Lung (tissue), 12 donors: ENCODE measurements around the gene CAPZB. TPM values are rescaled to one million over a fixed set of nuclear protein-coding genes. Genes with fewer than 3 reads are reported as not detected.

Source experiments
- ATAC-seq: fragments of 200-7000 bp; cut with Tn5 transposase; one replicate; pipeline ENCODE4 v1.9.1; 2020; ENCODE audit warnings: moderate number of reproducible peaks; ENCODE audit not compliant: insufficient read depth, low FRiP score
- DNase-seq, 3 donors: peaks; one replicate each; pipeline ENCODE4 v3.0.0-alpha.2; 2013 to 2017
- H3K27ac ChIP-seq, 2 donors: one replicate each; pipeline ENCODE4 v1.5.1; 2013; ENCODE audit warnings: mild to moderate bottlenecking in 2 of 2, moderate library complexity in 2 of 2, control low read depth in 1 of 2, inconsistent platforms in 1 of 2, low read depth in 1 of 2, low read length in 1 of 2
- H3K27me3 ChIP-seq, 3 donors: one replicate each; pipeline ENCODE4 v1.5.1; 2013; ENCODE audit warnings: low read length in 2 of 3; ENCODE audit not compliant: control insufficient read depth in 3 of 3, insufficient read depth in 3 of 3
- H3K36me3 ChIP-seq, 4 donors: one replicate each; pipeline ENCODE4 v1.5.1; 2013; ENCODE audit warnings: low read length in 4 of 4, mild to moderate bottlenecking in 1 of 4, moderate library complexity in 1 of 4; ENCODE audit not compliant: control insufficient read depth in 4 of 4, insufficient read depth in 4 of 4
- H3K4me1 ChIP-seq, 5 donors: one replicate each; pipeline ENCODE4 v1.5.1; 2013; ENCODE audit warnings: low read length in 5 of 5, mild to moderate bottlenecking in 2 of 5, moderate library complexity in 1 of 5; ENCODE audit not compliant: control insufficient read depth in 5 of 5, insufficient read depth in 5 of 5
- H3K4me3 ChIP-seq: one replicate; pipeline ENCODE4 v1.5.1; 2013; ENCODE audit warnings: mild to moderate bottlenecking, control low read depth, moderate library complexity
- H3K9ac ChIP-seq, 2 donors: one replicate each; pipeline ENCODE4 v1.5.1; 2013; ENCODE audit warnings: low read length in 2 of 2, control low read depth in 1 of 2; ENCODE audit not compliant: insufficient read depth in 1 of 2
- H3K9me3 ChIP-seq, 4 donors: one replicate each; pipeline ENCODE4 v1.5.1; 2013; ENCODE audit warnings: low read length in 3 of 4, mild to moderate bottlenecking in 1 of 4, moderate library complexity in 1 of 4; ENCODE audit not compliant: control insufficient read depth in 4 of 4, insufficient read depth in 3 of 4
- WGBS, 2 donors: extraction: QIAGEN DNeasy Blood & Tissue Kit; methylation state at CpG; one replicate each; pipeline ENCODE4 v1.1.7; 2013; 5-methylcytosine and 5-hydroxymethylcytosine counted together
- polyA plus RNA-seq, 2 donors: library from polyadenylated mRNA; stranded (reverse); fragments of 200-250 nt; gene quantifications; one replicate each; pipeline ENCODE4 v1.2.1, GENCODE V29; 2013
- total RNA-seq, 2 donors: library from RNA; depleted of rRNA in 1 of 2; stranded (reverse); fragments of >200 nt in 1 of 2; gene quantifications; one replicate each; pipeline ENCODE4 v1.2.1, GENCODE V29; 2014 to 2021
- TF ChIP-seq, protein P1 (sequence below): IDR thresholded peaks from 2 replicates; pipeline ENCODE4 v1.5.1; 2012; ENCODE audit warnings: mild to moderate bottlenecking; ENCODE audit errors: control extremely low read depth, extremely low read depth
- donor health status: control.
- donor health status: control.
- donor health status: Bipolar disorder and iron deficiency.
- donor health status: healthy.
- donor health status: DM: yes; HTN: yes; CAD: no.

CAPZB gene
- total and polyA plus RNA-seq, 4 donors, result 94.7 to 339 (median 278) TPM

DNA sequence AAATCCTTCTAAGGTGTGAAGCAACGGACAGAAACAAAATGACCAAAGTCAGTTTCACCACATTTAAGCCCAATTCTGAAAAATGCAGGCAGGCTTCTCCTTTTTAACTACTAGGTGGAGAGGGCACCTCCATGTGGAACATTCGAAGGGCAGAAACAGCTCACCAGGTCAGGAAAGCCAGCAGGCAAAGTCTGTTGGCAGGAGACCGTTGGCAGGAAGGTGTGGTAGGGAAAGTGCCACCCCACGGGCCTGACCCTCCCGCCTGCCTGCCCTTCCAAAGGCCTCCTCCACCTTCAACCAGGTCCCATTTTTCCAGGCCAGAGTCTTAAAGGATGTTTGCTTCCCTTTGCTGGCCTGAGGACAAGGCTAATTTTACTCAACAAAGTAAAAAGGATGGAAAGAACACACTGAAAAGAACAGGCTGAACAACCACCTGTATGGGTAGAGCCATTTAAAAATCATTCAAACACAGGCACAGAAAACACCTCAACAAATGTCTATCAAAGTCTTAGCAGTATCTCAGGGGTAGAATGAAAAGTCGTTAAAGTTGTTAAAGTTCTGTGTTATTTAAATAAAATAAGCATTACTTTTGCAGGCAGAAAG lies 26.4 kb downstream of the CAPZB start:
- no peak for DNase-seq
- TF ChIP-seq, protein P1, sequence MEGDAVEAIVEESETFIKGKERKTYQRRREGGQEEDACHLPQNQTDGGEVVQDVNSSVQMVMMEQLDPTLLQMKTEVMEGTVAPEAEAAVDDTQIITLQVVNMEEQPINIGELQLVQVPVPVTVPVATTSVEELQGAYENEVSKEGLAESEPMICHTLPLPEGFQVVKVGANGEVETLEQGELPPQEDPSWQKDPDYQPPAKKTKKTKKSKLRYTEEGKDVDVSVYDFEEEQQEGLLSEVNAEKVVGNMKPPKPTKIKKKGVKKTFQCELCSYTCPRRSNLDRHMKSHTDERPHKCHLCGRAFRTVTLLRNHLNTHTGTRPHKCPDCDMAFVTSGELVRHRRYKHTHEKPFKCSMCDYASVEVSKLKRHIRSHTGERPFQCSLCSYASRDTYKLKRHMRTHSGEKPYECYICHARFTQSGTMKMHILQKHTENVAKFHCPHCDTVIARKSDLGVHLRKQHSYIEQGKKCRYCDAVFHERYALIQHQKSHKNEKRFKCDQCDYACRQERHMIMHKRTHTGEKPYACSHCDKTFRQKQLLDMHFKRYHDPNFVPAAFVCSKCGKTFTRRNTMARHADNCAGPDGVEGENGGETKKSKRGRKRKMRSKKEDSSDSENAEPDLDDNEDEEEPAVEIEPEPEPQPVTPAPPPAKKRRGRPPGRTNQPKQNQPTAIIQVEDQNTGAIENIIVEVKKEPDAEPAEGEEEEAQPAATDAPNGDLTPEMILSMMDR, result no peak
- peaks cover 0 to 1% (median 0%) of the 10 kb centered on the region in 4 donors for H3K9me3 ChIP-seq
- no peak overlapping the region for H3K9ac ChIP-seq
- H3K27ac ChIP-seq, result no peak overlapping the region
- no peak for ATAC-seq
- H3K4me1 ChIP-seq, result peaks cover 16 to 44% (median 37%) of the 10 kb centered on the region in 5 donors
- no peak overlapping the region for H3K4me3 ChIP-seq
- 36 to 46% methylated on average over 6 of the region's 6 CpGs for WGBS, 2 donors
- H3K27me3 ChIP-seq, result no peaks in the 10 kb centered on the region
- peaks cover 0 to 6% (median 0%) of the 10 kb centered on the region in 4 donors for H3K36me3 ChIP-seq

DNA sequence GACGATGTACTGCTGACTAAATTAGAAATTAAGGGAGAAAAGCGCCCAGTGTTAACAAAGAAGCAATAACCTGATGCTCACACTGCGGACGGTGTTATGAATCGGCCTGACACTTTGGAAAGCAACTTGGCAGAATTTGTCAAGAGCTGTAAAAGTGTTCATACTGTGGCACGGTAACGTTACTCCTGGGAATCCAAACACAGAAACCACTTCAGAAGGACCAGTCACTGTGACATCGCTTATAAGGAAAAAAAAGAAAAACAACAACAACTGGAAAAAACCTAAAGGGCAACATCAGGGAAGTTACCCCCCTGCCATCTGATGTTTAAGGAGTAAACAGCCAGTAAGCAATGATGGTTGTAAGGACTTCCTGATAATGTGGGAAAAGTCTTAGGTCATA lies 27.7 kb downstream of the CAPZB start:
- H3K27me3 ChIP-seq, result no peaks in the 10 kb centered on the region
- peaks cover 0 to 6% (median 0%) of the 10 kb centered on the region in 4 donors for H3K36me3 ChIP-seq
- DNase-seq (no peak), ATAC-seq (no peak)
- TF ChIP-seq, protein P1, result no peak
- H3K4me1 ChIP-seq, result peaks cover 21 to 41% (median 34%) of the 10 kb centered on the region in 5 donors
- H3K27ac ChIP-seq, result no peak overlapping the region
- peaks cover 0 to 1% (median 0%) of the 10 kb centered on the region in 4 donors for H3K9me3 ChIP-seq
- peak overlapping the region in 1 of 2 donors; percentile 56 for H3K9ac ChIP-seq
- WGBS, 2 donors, result 57 to 83% methylated on average over 8 of the region's 8 CpGs
- no peak overlapping the region for H3K4me3 ChIP-seq

DNA sequence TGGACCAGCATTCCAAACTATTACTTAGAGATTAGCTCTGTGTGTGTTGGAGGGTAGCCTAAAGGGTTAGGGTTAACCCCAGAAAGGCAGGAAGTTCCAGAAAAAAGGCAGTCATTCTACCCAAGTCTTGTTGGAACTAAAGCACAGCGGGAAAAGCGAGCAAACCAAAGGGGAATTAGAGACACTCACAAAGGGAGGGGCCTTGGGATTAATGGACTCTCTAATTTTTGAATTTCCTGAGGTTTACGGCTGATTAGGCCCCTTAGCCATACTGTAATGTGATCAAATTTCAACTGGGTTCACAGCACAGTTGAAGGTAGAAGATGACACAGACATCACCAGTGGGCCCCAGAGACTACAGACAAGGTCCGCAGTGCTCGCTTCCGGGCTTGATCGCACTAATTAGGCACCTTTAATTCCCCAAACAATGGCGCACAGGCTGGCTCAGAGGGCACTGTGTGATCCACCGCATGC lies 28.3 kb downstream of the CAPZB start:
- H3K27ac ChIP-seq, result no peak overlapping the region
- ATAC-seq (no peak), DNase-seq (no peak)
- H3K9me3 ChIP-seq, result peaks cover 0 to 1% (median 0%) of the 10 kb centered on the region in 4 donors
- no peak overlapping the region for H3K9ac ChIP-seq
- H3K27me3 ChIP-seq, result no peaks in the 10 kb centered on the region
- peaks cover 23 to 44% (median 34%) of the 10 kb centered on the region in 5 donors for H3K4me1 ChIP-seq
- TF ChIP-seq, protein P1, result no peak
- WGBS, 2 donors, result 82 to 94% methylated on average over 9 of the region's 9 CpGs
- H3K36me3 ChIP-seq, result peaks cover 0 to 6% (median 0%) of the 10 kb centered on the region in 4 donors
- no peak overlapping the region for H3K4me3 ChIP-seq
